ENCODE data around the gene HMCN2. TPM values are rescaled to one million over a fixed set of nuclear protein-coding genes. Genes with fewer than 3 reads are reported as not detected.

HMCN2 gene
- total and polyA plus RNA-seq, 4 donors, result 0.24 to 1.8 (median 0.29) TPM

GRCh38 chr9:130356877-130357584 is 91.5 kb downstream of the HMCN2 start (continued):
- TF ChIP-seq, protein P1, sequence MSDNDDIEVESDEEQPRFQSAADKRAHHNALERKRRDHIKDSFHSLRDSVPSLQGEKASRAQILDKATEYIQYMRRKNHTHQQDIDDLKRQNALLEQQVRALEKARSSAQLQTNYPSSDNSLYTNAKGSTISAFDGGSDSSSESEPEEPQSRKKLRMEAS (IDR thresholded peaks at IDR 0.05), result no peak
- TF ChIP-seq NR2F2 (IDR thresholded peaks at IDR 0.05) (no peak), FOXA2 (IDR thresholded peaks at IDR 0.05) (no peak), HNF4G (IDR thresholded peaks at IDR 0.05) (no peak), FOXA1 (IDR thresholded peaks at IDR 0.05) (no peak), RXRA (IDR thresholded peaks at IDR 0.05) (no peak), HNF4A (conservative IDR thresholded peaks at IDR 0.05) (no peak), EGR1 (IDR thresholded peaks at IDR 0.05; ENCODE audit: low read depth in 2 of 2) (no peak), YY1 (IDR thresholded peaks at IDR 0.05) (no peak)
- TF ChIP-seq, protein P2, sequence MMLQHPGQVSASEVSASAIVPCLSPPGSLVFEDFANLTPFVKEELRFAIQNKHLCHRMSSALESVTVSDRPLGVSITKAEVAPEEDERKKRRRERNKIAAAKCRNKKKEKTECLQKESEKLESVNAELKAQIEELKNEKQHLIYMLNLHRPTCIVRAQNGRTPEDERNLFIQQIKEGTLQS (IDR thresholded peaks at IDR 0.05), result no peak

DNA sequence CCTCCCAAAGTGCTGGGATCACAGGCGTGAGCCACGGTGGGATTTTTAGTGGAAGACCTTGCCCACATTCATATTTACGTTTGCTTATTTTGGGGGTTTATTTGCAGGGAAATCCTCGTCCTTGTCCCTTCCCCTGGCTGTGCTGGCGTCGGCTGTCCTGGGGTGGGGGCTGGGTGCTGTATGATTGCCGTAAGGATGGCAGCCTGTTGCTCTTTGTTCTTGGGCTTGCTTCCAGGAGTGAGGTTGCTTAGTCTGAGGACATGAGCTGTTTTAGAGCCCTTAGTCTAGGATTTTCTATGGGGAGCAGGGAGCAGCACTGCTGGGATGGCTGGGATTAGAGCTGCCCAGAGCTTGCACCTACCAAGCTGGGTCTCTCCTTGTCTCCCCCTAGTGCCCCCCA is 93.4 kb downstream of the HMCN2 start:
- no peaks in the 10 kb centered on the region for H3K4me1 ChIP-seq (ENCODE audit: control insufficient read depth in 4 of 4, insufficient read depth in 4 of 4, low read length in 3 of 4)
- no peak overlapping the region for H3K9ac ChIP-seq (ENCODE audit: low read depth in 1 of 2, low read length in 2 of 2)
- no peaks in the 10 kb centered on the region for H3K36me3 ChIP-seq (ENCODE audit: control insufficient read depth in 4 of 4, insufficient read depth in 3 of 4, low read depth in 1 of 4, low read length in 3 of 4)
- 86% methylated on average over 7 of the region's 7 CpGs for WGBS
- H3K27ac ChIP-seq (ENCODE audit: low read depth in 1 of 2, low read length in 2 of 2), result no peak overlapping the region
- TF ChIP-seq, protein P2 (IDR thresholded peaks at IDR 0.05), result no peak
- no peaks in the 10 kb centered on the region for H3K27me3 ChIP-seq (ENCODE audit: control insufficient read depth in 4 of 4, insufficient read depth in 4 of 4, low read length in 3 of 4)
- DNase-seq (ENCODE audit: low spot score), result no peak
- no peak overlapping the region for H3K4me3 ChIP-seq (ENCODE audit: low read depth in 1 of 3, low read length in 3 of 3)
- no peaks in the 10 kb centered on the region for H3K9me3 ChIP-seq (ENCODE audit: control insufficient read depth in 4 of 4, low read length in 3 of 4)

GRCh38 chr9:130359819-130360218 is 94.3 kb downstream of the HMCN2 start:
- no peak for TF ChIP-seq NR2F2 (IDR thresholded peaks at IDR 0.05)
- TF ChIP-seq, protein P3, sequence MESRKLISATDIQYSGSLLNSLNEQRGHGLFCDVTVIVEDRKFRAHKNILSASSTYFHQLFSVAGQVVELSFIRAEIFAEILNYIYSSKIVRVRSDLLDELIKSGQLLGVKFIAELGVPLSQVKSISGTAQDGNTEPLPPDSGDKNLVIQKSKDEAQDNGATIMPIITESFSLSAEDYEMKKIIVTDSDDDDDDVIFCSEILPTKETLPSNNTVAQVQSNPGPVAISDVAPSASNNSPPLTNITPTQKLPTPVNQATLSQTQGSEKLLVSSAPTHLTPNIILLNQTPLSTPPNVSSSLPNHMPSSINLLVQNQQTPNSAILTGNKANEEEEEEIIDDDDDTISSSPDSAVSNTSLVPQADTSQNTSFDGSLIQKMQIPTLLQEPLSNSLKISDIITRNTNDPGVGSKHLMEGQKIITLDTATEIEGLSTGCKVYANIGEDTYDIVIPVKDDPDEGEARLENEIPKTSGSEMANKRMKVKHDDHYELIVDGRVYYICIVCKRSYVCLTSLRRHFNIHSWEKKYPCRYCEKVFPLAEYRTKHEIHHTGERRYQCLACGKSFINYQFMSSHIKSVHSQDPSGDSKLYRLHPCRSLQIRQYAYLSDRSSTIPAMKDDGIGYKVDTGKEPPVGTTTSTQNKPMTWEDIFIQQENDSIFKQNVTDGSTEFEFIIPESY (IDR thresholded peaks at IDR 0.05), result no peak
- no peak for TF ChIP-seq HNF4G (IDR thresholded peaks at IDR 0.05)
- no peak for TF ChIP-seq YY1 (IDR thresholded peaks at IDR 0.05)
- TF ChIP-seq TAF1 (conservative IDR thresholded peaks at IDR 0.05), result no peak
- TF ChIP-seq, protein P2 (IDR thresholded peaks at IDR 0.05), result no peak
- no peak for TF ChIP-seq EGR1 (IDR thresholded peaks at IDR 0.05; ENCODE audit: low read depth in 2 of 2)
- TF ChIP-seq FOXA1 (IDR thresholded peaks at IDR 0.05), result no peak
- TF ChIP-seq GABPA (IDR thresholded peaks at IDR 0.05 in 1 of 2, conservative IDR thresholded peaks at IDR 0.05 in 1 of 2), result no peak
- no peak for TF ChIP-seq REST (IDR thresholded peaks at IDR 0.05)
- TF ChIP-seq RXRA (IDR thresholded peaks at IDR 0.05), result no peak
- TF ChIP-seq RAD21 (IDR thresholded peaks at IDR 0.05), result no peak
- TF ChIP-seq, protein P1 (IDR thresholded peaks at IDR 0.05), result no peak
- TF ChIP-seq HNF4A (conservative IDR thresholded peaks at IDR 0.05), result no peak
- TF ChIP-seq SP1 (IDR thresholded peaks at IDR 0.05), result no peak
- no peak overlapping the region for H3K4me3 ChIP-seq (ENCODE audit: low read depth in 1 of 3, low read length in 3 of 3)

More at GRCh38 chr9:130359819-130360218, 94.3 kb downstream of the HMCN2 start:
- no peak overlapping the region for H3K27ac ChIP-seq (ENCODE audit: low read depth in 1 of 2, low read length in 2 of 2)
- H3K9ac ChIP-seq (ENCODE audit: low read depth in 1 of 2, low read length in 2 of 2), result no peak overlapping the region
- H3K27me3 ChIP-seq (ENCODE audit: control insufficient read depth in 4 of 4, insufficient read depth in 4 of 4, low read length in 3 of 4), result no peaks in the 10 kb centered on the region
- no peak for DNase-seq (ENCODE audit: low spot score)
- no peaks in the 10 kb centered on the region for H3K36me3 ChIP-seq (ENCODE audit: control insufficient read depth in 4 of 4, insufficient read depth in 3 of 4, low read depth in 1 of 4, low read length in 3 of 4)
- no peaks in the 10 kb centered on the region for H3K9me3 ChIP-seq (ENCODE audit: control insufficient read depth in 4 of 4, low read length in 3 of 4)
- WGBS, result 73% methylated on average over 9 of the region's 9 CpGs
- no peaks in the 10 kb centered on the region for H3K4me1 ChIP-seq (ENCODE audit: control insufficient read depth in 4 of 4, insufficient read depth in 4 of 4, low read length in 3 of 4)

Data from liver (tissue), 9 donors.